ENCODE results near the gene ZFP69.

The ZFP69 gene

GRCh38 chr1:40508375-40509341 is 31.6 kb downstream of the ZFP69 start, which contains the start of gene EXO5:
Gene EXO5, plus strand, starts transcription at chr1:40508767. Its CDS starts 5,778 bp downstream, at chr1:40514545.
- DNase-seq (ENCODE audit: low spot score) = peak; percentile 80

DNA sequence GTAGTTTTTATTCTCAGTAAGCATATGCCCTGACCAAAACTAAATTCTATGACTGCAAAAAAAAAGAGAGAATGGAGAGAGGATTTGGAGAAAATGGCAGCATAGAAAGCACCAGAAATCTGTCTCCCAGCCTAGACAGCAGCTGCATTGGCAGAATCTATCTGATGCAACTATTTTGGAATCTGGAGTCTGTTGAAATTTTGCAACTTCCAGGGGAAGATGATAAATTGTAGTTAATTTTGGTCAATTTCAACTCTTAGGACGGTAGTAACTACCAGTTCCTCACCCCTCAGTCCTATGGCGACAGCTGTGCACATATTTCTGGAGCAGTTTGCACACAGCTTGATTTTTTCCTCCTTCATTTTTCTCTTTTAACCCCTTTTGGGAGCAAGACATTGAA is 42.4 kb downstream of the ZFP69 start:
- DNase-seq (ENCODE audit: low spot score) = no peak

GRCh38 chr1:40530735-40531380 is 53.8 kb downstream of the ZFP69 start:
- no peak for DNase-seq (ENCODE audit: low spot score)

DNA sequence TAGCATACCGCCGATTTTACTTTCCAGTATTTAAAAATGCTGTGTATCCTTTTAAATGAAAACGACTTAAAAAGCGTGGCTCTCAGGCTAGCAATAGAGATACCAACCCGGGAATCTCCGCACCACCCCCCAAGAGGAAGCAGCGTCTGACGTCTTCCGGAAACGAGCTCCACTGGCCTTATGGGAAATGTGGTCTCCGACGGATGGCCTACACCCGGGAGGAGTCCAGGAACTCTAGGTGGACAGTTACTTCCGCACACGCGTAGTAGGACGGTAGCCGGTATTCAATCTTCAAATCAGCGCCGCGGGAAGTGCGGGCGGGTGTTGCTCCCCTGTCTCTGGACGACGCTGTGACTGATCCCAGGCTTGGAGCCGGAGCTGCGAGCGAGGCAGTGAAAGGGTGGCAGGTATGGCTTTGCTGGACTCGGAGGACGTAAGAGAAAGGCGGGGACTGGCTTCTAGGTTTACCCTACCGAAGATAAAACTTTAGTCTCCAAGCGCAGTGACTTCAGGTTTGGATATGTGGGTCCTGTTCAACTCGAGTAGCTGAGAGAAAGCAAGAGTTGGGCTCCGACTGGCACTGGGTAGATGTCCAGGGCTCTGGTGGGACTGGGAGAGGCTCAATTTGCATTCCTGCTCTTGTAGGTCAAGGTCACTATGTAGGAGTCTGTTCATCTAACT is 54.4 kb downstream of the ZFP69 start, which contains the start of gene ZNF684:
TSS of gene ZNF684 (plus strand) at position 257 of the 681 bp plus-strand sequence. CDS start 1,530 bp downstream, outside the sequence.
- peak; percentile 89 for DNase-seq (ENCODE audit: low spot score)

DNA sequence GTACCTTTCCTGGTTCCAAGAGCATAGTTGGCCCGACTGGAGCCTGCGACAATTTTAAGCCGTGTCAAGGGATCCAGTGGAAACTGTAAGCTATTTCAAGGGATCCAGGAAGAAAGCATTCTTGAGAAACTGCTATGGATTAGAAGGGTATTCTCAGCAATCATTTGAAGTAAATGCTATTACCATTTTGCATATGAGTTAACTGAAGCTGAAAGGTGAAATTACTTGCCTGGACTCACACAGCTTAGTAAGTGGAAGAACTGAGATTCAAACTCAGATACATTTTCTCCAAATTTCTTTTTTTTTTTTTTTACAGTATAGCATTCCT is 54.9 kb downstream of the ZFP69 start:
- no peak for DNase-seq (ENCODE audit: low spot score)

GRCh38 chr1:40532844-40533424 is 55.8 kb downstream of the ZFP69 start:
- DNase-seq (ENCODE audit: low spot score) = peak; percentile 31

DNA sequence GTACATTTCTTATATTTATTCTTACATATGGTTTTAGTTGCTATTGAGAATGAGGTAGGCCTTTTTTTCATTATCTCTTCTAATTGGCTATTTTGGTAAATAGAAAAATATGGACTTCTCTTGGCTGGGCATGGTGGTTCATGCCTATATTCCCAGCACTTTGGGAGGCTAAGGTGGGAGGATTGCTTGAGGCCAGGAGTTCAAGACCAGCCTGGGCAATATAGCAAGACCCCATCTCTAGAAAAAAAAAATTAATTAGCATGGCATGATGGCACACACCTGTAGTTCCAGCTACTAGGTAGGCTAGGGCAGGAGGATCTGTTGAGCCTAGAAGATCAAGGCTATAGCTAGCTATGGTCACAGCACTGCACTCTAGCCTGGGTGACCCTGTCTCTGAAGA is 57.5 kb downstream of the ZFP69 start:
- no peak for DNase-seq (ENCODE audit: low spot score)

DNA sequence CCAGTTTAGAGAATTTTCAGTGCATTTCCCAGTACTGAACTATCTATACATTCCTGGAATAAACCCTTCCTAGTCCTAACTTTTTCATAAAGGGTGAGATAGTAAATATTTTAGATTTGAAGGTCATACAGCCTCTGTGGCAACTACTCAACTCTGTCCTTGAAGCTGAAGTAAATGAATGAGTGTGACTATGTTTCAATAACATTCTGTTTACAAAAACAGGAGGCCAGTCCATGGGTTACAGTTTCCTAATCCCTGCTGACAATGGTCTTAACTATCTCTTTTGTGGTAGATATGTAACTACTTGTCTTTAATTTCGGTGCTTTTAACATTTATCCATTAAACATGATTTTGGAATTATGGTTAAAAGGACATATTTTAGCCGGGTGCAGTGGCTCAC is 58.6 kb downstream of the ZFP69 start:
- no peak for DNase-seq (ENCODE audit: low spot score)

DNA sequence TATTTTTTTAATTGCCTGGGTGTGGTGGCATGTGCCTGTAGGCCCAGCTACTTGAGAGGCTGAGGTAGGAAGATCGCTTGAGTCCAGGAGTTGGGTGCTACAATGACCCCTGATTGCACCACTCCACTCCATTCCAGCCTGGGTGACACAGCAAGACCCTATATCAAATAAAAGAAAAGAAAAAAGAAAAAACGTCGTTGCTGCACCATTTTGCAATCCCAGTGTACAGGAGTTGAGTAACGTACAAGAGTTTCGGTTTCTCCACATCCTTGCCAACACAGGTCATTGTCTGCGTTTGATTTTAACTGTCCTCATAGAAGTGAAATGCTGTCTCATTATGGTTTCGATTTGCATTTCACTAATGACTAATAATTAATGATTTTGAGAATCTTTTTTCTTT is 62.2 kb downstream of the ZFP69 start:
- DNase-seq (ENCODE audit: low spot score) = no peak
